ENCODE data around the gene CCND2. TPM values are rescaled to one million over a fixed set of nuclear protein-coding genes. Genes with fewer than 3 reads are reported as not detected.

CCND2 gene
- total and polyA plus RNA-seq, 2 of the 8 experiments (the other 6 are each of a cell fraction or from before 2014, with no cell fraction given) = 41.7 to 223 TPM

DNA sequence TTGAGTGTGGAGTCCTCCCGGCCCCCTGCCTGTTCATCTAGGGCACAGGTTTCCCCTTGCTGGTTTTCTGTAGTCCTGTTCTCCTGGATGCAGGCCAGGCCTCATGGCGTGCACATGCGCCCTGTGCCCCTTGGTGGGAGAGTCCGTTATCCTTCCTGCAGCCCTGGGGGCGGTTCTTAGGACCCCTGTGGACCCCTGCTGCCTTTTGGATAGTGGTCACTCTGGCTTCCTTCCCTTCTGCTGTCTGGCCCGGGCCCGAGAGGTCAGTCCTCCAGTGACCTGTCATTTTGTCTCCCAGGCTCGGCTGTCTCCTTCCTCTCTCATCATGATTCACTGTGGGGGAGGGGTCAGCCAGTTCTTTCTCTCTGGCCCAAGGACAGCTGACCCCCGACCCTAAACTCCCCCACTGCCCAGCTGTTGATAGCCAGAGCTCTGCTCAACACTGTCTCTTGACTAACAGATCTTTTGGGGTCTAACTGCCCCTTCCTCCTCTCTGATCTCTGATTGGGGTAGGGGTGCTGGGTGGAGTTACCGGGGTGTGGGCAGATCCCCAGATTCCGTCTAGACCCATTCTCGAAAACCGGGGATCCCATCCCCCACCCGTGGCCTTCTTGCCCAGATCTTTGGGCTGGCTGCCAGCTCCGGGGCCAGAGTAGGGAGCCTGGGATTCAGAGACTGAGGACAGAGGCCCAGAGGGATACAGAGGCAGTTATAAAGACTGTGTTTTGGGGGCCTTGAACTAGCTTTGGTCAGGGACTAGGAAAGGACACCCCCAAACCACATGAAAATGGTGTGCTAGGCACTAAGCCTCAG lies 7.0 kb downstream of the CCND2 start (continued):
- TF ChIP-seq, protein P1, sequence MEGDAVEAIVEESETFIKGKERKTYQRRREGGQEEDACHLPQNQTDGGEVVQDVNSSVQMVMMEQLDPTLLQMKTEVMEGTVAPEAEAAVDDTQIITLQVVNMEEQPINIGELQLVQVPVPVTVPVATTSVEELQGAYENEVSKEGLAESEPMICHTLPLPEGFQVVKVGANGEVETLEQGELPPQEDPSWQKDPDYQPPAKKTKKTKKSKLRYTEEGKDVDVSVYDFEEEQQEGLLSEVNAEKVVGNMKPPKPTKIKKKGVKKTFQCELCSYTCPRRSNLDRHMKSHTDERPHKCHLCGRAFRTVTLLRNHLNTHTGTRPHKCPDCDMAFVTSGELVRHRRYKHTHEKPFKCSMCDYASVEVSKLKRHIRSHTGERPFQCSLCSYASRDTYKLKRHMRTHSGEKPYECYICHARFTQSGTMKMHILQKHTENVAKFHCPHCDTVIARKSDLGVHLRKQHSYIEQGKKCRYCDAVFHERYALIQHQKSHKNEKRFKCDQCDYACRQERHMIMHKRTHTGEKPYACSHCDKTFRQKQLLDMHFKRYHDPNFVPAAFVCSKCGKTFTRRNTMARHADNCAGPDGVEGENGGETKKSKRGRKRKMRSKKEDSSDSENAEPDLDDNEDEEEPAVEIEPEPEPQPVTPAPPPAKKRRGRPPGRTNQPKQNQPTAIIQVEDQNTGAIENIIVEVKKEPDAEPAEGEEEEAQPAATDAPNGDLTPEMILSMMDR (IDR thresholded peaks at IDR 0.05; ENCODE audit: control extremely low read depth in 1 of 3, insufficient read depth in 1 of 3, low read depth in 1 of 3, low read length in 3 of 3) = no peak
- no peak for TF ChIP-seq BRCA1 (IDR thresholded peaks at IDR 0.05; ENCODE audit: low read depth, low read length)
